Measurements from ENCODE around the gene ENC1.

Gene ENC1

DNA sequence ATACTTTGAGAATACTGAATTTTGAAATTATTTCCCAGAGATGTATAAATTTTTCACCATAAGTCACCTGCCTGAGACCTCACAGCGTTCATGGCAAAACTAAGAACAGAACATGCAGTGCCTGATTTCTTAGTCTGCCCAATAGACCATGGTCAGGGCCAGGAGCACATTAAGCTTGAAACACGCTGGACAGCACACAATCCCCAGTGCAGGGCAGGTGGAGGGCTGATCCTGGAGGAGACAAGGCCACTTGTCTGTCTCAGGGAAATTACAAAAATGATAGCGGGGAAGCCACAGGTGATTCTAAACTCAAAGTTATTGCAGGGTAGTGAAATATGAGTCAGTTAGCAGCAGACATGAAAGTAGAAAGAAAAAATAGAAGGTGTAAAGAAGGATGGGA lies 18.6 kb upstream of the ENC1 start:
- DNase-seq (ENCODE audit: low read depth in 4 of 4, low spot score in 1 of 4), result no peak

DNA sequence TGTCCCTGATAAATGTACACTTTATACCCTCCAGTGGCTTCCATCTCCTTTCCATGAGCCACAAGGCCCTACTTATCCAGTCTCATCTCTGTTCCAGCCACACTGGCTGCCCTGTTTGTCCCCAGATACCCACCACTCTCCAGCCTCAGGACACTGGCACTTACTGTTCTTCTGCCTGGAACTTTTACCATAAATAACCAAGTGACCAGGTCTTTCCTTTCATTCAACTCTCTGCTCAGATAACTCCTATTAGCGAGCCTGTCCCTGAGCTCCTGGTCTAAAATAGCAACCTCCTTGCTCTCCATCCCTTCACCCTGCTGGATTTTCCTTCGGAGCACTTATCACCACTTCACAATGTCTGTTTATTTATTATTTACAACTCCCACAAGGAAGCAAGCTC lies 16.6 kb upstream of the ENC1 start:
- DNase-seq (ENCODE audit: low read depth in 4 of 4, low spot score in 1 of 4), result no peak

DNA sequence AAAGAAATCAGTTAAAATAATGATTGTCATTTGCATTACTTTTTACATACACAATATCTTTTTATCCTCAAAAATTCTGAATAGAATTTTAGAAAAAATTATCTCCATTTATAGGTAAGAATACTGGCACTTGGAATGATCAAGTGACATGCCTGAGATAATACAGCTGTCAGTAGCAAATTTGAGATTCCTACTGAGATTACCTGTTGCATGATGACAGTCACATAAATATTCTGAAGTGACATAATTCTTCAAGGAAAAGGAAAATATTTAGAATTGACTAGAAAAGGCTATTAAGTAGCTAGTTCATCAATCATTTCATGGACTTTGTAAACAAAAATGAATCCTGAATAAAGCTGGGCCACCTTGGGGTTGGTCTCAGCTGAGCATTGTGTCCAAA lies 15.2 kb upstream of the ENC1 start:
- DNase-seq (ENCODE audit: low read depth in 4 of 4, low spot score in 1 of 4), result no peak

DNA sequence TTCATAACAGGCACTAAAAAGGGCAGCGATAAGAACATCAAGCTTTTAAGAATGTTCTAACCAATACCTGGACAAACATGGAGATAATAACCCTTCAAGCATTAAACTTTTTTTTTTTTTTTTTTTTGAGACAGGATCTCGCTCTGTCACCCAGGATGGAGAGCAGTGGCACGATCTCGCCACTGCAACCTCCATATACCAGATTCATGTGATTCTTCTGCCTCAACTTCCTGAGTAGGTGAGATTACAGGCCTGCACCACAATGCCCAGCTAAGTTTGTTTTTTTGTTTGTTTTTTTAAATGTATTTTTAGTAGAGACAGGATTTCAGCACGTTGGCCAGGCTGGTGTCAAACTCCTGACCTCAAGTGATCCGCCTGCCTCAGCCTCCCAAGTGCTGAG lies 14.7 kb upstream of the ENC1 start:
- DNase-seq (ENCODE audit: low read depth in 4 of 4, low spot score in 1 of 4), result no peak

DNA sequence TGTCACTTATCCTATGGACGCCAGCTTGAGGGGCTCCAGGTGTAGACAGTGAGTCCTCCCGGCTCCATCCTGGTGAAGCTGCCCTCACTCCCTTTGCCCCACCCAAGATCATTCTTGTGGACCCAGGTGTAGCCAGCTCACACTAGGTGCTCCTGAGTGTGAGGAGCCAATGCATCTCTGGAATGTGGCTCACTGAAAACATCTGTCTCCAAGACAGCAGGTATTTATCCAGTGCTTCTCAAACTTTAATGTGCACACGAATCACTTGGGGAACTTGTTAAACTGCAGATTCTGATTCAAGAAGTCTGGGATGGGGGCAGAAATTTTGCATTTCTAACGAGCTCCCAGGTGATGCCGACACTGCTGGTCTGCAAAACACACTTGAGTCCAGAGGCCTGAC lies 13.5 kb upstream of the ENC1 start:
- no peak for DNase-seq (ENCODE audit: low read depth in 4 of 4, low spot score in 1 of 4)

DNA sequence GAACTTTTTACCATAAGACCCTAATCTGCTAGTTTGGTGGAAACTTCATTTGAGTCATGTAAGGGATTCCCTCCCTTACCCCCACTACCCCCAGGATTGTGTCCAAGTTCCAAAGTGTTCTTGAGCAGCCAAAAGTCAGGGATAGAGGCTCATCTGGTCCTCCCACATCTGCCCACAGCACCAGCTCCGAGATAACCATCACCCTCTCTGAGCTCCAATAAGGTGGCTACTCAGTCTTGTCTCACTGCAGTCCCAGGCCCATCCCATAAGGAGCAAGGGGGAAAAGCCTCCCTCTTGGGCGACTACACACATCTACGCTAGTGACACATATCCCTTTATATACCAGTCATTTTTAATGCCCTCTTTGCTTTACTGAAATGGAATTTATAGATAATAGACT lies 12.0 kb upstream of the ENC1 start:
- DNase-seq (ENCODE audit: low read depth in 4 of 4, low spot score in 1 of 4), result no peak

DNA sequence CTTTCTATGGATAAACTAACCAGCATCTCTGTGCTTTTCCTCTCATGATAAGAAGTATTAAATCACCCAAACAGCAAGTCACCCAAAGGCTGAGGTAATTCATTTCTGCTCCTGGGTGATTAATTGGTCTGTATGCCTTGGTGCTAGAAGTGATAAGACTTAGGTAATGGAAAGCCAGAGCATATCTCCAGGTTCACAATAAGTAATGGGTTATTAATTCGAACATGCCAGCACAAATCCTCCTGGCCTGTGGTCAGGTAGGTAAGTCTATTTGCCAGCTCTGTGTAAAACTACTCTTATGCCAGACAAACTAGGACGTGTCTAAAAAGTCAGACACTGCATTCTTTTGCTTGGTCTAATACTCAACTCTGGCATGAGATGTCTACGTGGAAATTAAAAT lies 11.2 kb upstream of the ENC1 start:
- no peak for DNase-seq (ENCODE audit: low read depth in 4 of 4, low spot score in 1 of 4)

DNA sequence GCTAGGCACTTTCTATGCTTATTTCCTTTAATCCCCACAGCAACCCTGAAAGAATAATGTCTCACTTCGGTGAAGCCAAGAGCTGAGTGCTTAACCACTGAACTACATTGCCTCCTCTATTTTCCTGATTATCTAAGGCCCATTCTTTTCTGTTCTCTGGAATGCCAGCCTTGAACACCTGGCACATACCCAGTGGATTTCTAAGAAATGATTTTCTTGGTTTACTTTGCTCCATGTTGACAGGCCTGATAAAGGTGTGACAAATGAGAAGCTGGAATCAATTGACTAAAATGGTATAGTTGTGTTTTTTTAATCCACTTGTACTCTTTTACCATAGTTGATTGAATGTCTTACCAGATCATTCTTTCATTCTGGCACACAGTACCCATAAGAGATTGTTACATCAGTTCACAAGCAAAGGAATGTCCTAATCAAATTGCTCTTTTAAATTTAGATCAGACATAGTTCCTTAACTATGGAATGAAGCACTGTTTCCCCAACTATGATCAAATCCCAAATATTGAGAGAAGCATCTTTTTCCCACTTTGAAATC lies 9.0 kb upstream of the ENC1 start:
- no peak for DNase-seq (ENCODE audit: low read depth in 4 of 4, low spot score in 1 of 4)

DNA sequence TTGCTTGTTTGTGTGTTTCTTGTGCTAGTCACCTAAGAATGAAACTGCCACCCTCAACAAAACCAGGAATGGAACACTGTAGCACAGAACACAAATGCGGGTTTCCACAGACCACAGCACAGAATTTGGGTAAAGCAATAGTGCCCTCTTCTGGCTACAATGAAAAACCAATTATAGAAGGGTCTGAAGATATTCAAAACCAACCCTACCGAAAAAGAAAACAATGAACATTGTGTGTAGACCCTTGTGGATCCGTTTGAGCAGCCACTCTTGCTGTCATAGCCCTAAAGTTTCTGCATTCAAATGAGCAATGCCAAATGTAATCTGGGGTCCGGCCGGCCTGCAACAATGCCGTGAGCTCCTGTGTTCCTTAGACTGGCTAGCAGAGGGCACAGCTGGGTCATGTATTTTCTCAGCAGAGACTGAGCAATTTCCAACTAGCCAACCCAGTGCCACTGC lies 8.3 kb upstream of the ENC1 start:
- DNase-seq (ENCODE audit: low read depth in 4 of 4, low spot score in 1 of 4), result no peak

DNA sequence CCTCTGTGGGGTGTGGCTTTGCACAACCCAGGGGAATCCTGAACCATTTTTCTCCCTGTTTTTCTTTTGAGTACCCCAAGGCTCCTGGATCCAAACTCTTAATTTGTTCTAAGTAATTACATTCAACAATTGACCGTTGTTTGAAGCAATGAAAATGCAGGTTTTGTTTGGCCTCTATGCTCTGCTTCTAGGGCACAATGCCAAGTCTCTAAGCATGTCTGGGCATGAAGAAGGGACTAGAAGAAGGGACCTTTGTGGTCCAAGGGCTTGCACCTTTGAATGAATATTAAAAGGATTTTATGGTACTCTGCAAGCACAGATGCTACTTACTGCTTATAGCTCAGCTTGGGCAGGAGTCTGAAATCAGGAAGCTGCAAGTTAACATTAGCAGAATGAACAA lies 6.6 kb upstream of the ENC1 start:
- no peak for DNase-seq (ENCODE audit: low read depth in 4 of 4, low spot score in 1 of 4)

DNA sequence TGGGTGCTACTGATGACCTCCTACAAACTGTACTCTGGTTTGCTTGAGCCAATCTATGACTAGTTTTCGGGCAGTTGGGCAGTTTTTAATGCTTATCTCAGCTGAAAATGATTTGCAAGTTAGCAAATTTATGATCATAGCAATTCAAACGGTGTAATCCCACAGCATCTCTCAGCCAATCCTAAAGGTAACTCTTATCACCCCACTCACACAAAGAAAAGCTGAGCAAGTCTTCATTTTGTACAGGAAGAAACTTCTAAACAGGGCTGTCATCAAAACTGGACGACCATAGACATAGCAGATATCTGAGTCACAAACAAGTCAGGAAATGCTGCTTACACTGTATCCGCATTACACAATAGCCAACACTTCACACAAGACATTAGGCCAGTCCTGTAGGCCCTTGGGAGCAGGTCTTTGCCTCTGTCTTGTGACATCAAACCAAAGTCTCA lies 2.6 kb upstream of the ENC1 start:
- DNase-seq (ENCODE audit: low read depth in 4 of 4, low spot score in 1 of 4), result no peak

DNA sequence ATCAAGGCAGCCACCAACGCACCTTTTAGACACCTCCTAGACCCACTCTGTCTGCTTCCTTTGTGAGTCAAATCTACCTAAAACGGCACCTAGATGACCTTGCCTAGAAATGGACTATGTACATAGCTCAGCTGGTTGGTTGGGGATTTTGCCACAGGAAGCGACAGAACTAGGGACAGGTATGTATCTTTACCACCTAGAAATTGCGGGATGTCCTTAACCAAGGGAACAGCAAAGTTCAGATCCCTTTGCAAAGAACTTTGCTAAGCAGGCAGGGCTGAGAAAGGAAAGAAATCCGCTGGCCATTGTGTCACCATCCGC lies 2.0 kb upstream of the ENC1 start:
- no peak for DNase-seq (ENCODE audit: low read depth in 4 of 4, low spot score in 1 of 4)

DNA sequence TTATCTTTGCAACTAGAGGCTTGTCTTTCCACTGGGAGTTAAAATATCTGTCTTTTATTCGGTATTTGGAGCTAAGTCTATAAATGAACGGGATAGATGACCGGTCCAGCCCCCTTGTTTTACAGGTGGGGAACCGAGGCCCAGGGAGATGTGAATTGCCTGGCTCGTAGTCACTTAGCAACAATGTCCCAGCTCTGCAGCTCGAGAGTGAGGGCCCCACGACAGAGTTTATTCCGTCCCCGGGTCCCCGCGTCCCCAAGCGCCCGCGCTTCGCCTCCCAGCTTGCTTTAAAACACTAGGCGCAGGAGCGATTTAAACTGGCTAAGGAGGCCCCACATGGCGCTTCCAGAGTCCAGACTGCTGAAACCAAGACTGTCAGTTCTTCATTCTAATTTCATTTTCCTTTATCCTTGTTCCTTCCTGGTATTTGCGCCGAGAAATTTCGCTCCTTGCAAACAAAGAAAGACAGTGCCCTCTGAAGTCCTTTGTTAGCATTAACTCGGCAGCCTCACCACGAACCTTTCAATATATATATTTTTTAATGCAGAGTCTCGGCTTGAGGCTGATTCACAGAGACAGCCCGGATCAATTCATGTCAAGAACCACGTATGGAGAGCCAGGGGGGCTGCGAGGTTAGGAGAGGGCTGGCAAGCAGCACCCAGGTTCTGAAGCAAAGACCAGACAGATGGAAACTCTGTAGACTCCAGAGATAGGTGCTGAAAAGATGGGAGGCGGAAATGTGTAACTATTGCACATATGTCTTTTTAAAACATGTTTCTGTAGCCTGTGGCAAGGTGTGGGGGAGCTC lies 1.4 kb upstream of the ENC1 start:
- DNase-seq (ENCODE audit: low read depth in 4 of 4, low spot score in 1 of 4), result no peak

DNA sequence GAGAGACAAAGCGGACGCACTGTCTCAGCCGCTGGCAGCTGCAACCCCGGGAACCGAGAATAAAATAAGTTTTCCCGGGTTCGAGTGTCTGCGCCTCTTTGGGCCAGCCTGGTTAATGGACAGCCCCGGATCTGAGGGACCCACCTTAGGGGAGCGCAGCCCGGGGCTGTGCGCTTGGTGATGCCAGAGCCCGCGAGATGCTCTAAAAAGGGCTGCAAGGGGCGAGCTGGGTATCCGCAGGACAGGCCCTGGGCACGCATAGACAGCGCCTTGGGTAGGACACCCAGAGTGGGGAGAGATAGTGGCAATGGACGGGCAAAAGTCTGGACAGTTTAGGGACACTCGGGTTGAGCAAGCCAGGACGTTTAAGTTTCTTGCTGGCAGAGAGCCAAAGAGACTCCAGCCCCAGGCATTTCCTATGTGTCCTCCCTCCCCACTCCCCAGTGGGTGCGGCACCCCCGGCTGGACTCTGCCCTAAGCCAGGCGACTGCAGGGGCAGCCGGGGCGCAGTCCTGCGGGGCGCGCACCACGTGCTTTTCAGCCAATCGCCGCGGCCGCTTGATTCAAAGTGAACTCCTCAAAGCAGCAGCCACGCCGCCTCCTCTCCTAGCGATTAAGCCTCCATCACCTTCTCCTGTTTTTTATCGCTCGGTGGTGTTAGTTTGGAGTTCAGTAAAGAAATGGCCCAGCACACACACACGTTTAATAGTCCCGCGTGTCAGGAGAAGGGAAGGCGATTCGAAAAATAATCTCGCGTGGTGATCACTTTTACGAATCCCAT lies 616 bp upstream of the ENC1 start:
- peak in 1 of 4 experiments; percentile 25 for DNase-seq (ENCODE audit: low read depth in 4 of 4, low spot score in 1 of 4)

DNA sequence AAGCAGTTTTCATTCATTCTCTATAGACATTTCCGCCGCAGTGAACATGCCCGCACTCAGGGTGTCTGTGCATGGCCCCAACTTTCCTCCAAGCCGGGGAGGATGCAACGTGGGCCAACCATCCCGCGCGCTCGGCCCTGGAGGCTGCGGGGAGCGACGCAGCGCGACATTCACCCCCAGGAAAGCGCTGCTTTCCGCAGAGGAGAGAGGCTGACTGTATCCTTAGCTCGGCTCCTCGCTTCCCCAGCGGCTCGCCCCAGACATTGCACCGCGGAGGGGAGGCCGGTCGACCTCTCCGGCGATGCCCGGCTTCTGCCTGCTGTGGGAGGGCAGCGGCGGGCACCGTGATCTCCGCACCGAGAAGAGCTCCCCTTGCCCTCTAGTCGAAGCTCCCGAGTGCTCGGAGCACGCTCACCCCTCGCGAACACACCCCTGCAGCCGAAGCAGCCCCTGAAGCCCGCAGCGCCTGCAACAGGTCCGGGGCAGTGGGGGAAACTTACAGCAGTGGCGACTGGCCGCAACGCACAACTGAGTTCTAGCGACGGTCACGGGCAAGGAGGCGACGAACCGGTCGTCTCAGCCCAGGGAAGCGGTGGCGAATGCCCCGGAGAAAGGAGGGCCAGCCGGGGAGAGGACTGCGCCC lies 600 bp downstream of the ENC1 start:
- peak in 1 of 4 experiments; percentile 20 for DNase-seq (ENCODE audit: low read depth in 4 of 4, low spot score in 1 of 4)

DNA sequence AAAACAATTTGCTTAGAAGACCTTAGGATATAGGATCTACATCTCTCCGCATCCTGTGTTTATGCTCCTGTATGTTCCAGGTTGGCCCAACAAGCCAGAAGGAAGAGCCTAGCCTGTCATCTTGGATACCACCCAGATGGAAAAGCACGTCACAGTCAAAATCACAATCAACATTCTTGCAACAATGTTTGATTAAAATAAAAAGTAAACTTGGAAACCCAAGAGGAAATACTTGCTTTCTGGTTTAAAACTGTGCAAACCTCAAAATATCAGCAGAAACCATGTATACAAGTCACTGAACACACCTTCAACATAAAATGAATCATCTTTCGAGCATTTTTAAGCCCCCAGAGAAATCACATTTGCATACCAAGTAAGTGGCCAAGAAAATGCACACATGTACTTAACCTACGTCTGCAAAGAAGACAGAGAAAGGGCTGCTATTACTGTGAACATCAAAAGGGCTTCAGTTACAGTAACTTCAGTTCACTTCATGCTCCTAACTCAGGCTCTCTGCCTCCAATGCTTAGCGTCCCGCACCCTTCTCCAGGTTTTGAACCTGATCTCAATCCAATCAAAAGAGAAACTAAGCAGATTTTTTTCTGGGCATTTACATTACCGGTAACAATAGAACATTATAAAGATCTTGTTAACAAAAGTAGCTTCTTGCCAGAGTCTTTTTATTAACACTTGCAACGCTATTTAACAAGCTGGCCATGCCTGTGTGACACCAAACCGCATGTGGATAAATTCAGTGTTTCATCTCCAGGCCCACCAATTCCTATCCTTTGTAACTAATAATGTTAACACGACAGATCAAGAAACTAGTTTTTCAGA lies 1.3 kb downstream of the ENC1 start:
- DNase-seq (ENCODE audit: low read depth in 4 of 4, low spot score in 1 of 4), result no peak

DNA sequence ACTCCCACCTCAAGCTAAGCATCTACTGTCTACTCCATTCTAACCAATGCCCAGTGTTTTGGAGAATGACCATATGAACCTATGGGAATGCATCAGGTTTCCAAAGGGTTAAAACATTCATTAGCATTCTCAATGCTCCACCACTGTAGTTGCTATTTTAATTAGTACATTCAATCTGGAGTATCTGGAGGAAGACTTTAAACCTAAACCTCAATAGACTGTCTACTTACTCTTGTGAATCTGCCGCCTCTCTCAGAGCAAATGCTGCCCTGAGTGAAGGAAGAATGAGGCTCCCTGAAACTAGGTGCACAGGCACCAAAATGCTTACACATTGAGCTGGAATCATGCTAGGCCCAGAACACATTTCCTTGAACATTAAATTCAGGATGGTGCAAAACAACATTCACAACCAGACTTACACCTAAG lies 2.0 kb downstream of the ENC1 start:
- no peak for DNase-seq (ENCODE audit: low read depth in 4 of 4, low spot score in 1 of 4)

DNA sequence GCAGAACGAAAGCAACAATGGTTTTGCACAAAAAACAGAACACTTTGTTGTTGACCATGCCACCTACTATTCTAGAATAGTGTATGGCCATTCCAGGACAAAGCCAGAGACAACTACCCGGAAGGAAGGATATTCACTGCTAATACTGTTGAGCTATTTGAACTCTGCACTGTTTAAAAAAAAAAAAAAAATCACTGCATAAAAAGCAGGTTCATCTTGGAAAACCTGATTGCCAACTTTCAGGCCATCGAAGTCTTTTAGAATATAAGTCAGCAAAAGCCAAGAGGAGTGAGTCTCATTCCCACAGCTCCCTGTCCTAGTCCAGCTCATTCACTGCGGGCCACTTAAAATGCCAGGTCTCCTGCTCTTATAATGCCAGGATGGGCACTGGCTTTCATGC lies 4.0 kb downstream of the ENC1 start:
- no peak for DNase-seq (ENCODE audit: low read depth in 4 of 4, low spot score in 1 of 4)

DNA sequence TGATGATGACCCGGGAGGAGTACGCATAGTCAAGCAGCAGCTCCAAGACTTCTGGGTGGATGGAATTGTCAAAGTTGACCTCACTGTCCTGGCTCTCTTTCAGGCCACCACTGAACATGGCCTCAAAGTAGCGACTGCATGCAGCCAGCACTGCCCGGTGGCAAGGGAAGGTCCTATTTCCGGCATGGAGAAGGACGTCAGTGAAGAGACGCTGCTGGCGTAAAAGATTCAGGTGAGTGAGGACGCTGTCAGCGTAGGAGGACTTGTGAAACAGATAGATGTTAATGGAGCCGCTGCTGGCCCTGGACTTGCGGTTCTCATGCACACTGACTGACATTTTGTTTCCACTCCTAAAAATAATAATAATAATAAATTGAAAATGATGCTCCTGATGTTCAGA lies 4.4 kb downstream of the ENC1 start:
- no peak for DNase-seq (ENCODE audit: low read depth in 4 of 4, low spot score in 1 of 4)

DNA sequence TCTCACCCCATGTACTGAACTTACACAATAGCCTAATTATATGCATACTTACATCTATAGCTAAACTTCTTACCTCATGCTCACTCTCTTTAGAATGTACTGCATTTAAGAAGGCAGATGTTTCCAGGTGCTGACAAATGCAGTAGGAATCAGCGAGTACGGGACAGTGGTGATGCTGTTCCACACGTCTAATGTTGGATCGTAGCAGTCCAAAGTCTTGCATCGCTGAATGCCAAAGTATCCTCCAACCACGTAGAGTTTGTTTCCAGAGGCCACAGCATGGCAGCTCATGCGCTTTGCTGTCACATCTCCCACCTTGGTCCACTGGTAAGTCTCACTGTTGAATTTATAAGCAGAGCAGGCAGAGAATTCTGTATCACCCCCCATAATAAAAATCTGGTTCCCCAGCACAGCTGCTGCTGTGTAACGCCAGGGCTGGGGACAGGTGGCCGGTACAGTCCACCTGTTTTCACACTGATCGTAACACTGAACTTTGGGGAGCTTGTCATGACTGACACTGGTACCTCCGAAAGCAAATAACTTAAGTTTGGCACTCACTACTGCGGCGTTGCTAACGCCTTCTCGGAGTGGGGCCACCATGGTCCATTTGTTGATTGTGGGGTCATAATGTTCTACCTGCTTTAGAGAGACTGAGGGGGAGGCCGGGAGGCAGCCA lies 5.8 kb downstream of the ENC1 start:
- DNase-seq (ENCODE audit: low read depth in 4 of 4, low spot score in 1 of 4), result no peak

All from stimulated activated CD4-positive, alpha-beta T cell treated with anti-CD3 and anti-CD28 coated beads, Interleukin-1b, Interleukin-23, amount 100 ng/mL, for 24 hours (primary cell).